GM18511 (cell line): Measurements from ENCODE around the gene RNF212.

Experiments
- ATAC-seq: cut with Tn5 transposase; IDR thresholded peaks from one replicate; pipeline ENCODE4 v1.9.1; 2021; ENCODE audit warnings: mild to moderate bottlenecking, moderate library complexity; ENCODE audit not compliant: unreplicated experiment

RNF212 gene

GRCh38 chr4:1116838-1117237 is 3.5 kb upstream of the RNF212 start:
- no peak for ATAC-seq

GRCh38 chr4:1115528-1116293 is 2.3 kb upstream of the RNF212 start:
- no peak for ATAC-seq

DNA sequence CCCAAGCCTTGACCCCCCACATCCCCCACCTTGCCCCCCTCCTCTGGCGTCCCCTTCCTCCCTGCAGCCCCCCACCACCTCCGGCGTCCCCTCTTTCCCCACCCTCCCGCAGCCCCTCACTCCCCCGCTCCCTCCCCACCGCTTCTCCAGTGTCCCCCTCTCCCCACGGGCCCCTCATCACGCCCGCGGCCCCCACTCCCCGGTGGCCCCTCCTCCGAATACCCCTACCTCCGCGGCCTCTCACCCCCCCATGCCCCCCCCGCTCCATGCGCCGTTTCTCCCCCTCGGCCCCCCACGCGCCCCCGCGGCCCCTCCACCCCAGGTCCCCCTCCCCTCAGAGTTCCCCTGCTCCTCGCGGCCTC is 562 bp downstream of the RNF212 start:
- ATAC-seq, result no peak

DNA sequence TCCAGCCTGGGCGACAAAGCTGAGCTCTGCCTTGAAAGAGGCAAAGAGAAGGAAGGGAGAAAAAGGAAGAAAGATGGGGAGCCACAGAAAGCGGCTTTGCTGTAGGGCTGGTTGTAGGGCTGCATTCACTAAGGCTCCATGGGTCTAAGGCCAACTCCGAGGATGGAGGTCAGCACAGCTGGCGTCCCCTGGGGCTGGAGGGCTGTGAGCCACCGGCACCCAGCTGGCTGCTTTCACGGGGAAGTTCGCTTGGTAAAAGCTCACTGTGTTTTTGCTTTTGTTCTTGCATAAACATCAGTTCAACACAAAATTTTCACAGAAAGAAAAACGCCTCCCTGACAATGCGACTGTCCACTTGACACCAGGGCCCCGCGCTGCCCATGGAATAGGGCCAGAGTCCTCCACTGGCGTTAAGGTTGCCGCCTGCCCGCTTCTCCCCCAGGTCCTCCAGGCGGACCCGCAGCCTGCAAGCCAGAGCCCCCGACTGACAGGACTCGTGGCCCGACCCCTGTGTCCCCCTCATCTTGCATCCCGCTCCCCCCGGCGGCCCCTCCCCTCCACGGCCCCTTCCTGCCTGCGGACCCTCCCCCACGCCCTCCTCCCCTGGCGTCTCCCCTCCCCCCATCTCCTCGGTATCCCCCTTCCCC is 1.1 kb downstream of the RNF212 start:
- no peak for ATAC-seq

GRCh38 chr4:1111259-1111809 is 2.0 kb downstream of the RNF212 start:
- ATAC-seq, result no peak

- ATAC-seq, result no peak
Measured at GRCh38 chr4:1109898-1110506, 3.4 kb downstream of the RNF212 start.

- ATAC-seq, result no peak
Measured at GRCh38 chr4:1109333-1109732, 4.0 kb downstream of the RNF212 start.

DNA sequence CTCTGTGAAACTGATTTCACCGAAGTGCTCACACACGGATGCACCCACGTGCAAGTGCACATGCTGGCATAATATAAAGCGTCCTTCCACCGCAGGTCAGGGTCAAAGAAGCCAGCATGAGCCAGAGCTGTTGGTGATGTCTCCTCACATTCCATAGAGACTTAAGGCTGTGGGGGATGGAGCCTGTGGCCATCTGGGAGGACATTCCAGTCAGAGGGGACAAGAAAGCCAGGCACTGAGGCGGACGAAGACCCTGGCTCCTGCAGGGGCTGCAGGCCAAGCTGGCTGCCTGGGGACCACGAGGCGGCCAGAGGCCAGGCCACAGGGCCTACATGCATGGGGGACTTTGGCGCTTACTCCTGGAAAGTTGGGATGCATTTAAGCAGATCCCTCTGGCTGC is 7.7 kb downstream of the RNF212 start:
- no peak for ATAC-seq

DNA sequence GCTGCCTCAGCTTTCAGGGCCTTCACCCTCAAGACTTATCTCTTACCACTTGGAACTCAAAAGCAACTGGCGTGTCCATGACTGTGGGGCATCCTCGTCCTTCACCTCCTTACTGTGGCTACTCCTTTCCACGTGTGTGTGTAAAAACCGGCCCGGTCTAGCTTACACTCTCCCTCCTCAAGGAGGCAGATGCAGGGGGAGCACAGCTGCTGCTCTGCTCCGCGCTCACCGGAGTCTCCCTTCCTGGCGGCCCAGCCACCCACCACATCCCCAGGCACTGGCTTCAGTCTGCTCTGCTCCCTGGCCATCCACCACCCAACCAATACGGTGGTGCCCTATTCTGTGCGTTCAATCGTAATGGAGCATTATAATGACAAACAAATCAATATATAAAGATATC is 8.3 kb downstream of the RNF212 start:
- ATAC-seq, result no peak

DNA sequence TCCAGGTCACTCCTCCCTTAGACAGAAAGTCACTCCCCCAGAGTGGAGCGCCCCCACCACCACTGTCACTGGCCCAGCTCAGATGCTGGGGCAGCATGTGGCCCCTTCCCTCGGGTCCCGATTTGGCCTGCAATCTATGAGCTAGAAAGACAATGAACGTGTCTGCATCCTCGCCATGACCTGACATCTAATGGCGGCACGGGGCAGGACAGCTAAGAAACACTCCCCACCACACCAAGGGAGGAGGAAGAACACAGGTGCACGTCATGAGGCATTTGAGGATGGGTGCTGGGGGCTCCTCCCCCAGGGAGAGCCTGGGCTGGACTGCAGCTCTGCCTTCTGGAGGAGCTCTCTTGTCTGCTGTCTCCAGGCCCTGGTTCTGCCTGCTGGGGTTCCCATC is 8.7 kb downstream of the RNF212 start:
- ATAC-seq, result no peak

DNA sequence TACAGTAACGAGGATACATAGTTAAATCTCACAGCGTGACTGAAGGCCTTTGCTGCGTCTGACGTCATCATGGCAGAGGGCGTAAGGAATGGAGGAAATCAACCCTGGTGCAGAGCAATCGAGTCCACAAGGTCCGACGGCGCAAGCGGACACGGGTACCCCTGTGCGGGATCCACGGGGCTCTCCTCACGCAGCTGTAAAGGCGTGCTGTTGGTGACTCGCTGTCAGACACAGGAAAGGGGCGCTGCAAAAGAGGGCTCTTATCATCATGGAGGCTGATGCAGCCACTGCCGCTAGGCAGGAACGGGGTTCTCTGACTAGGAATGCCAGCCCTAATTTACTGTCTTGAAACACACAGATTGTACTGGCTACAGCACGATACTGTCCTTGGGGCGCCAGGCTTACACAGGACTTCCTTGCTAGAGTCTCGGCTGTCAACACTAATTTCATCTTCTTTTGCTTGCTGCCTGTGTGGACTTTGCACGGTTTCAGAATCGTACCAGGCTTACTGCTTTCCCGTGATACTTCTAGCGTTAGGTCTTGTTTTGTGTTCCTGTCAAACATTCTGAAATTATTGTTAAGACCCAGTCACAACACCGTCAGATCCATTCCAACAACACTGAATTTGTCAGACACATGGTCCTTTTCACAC is 13.6 kb downstream of the RNF212 start:
- ATAC-seq, result no peak

- no peak for ATAC-seq
Measured at GRCh38 chr4:1099270-1099669, 14.1 kb downstream of the RNF212 start.

DNA sequence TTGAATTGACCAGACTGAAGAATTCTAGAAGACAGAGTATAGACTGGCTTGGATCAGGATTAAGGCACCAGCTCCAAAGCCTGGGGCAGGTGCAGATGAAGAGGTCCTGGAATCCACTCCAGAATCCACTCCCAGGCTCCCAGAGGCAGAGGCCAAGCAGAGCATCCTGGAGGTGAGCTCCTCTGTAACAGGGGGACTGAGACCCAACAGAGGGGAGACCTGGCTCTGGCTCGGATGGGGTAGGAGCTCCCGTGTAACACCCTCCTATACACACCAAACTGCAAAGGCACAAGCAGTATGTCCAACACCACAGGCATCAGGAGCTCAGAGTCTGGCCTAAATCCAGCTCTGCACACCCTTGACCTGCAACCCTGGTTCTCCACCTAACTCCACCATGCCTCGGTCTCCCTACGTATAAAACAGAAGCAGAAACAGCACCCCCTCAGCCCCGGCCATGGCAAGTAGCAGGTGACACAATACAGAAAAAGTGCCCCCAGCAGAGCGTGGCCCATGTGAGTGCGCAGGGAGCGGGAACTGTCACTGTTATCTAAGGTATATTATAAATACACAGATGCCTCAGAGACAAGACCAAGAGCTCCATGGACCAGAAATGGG is 14.9 kb downstream of the RNF212 start:
- ATAC-seq, result no peak

DNA sequence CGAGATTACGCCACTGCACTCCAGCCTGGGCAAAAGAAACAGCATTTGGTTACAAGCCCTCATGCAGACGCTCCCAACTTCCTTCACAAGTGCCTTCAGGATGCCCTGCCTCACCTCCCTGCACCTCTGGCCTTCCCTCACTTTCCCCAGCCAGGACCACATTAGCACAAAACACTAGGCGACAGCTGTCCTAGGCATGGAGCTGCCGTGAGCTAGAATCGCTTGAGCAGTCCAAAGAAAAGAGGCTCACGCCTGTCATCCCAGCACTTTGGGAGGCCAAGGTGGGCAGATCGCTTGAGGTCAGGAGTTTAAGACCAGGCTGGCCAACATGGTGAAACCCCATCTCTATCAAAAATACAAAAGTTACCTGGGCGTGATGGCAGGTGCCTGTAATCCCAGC is 15.8 kb downstream of the RNF212 start:
- ATAC-seq, result no peak

DNA sequence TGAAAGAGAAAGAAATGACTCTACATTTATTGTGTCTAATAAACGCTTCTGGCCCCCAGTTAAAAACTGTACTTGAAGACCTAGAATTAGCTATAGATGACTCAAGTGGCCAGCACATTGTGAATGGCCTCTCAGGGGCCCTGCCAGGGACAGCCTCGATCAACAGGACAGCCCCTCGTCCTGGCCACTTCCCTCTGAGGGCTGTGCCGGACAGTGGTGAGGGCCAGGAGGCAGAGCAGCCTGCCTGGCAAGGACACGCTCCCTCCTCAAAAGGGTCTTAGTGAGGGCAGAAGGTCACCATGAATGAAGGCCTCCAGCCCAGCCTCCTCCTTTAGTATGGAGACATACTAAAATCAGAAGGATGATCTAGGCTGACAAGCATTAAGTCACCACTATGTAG is 16.5 kb downstream of the RNF212 start:
- no peak for ATAC-seq

GRCh38 chr4:1094336-1094690 is 19.1 kb downstream of the RNF212 start:
- no peak for ATAC-seq

GRCh38 chr4:1093391-1094335 is 19.7 kb downstream of the RNF212 start:
- no peak for ATAC-seq

GRCh38 chr4:1092983-1093361 is 20.4 kb downstream of the RNF212 start:
- ATAC-seq, result no peak

GRCh38 chr4:1092026-1092982 is 21.1 kb downstream of the RNF212 start:
- ATAC-seq, result no peak
